H1 (cell line): ENCODE results near the gene TMEM107. TPM values are rescaled to one million over a fixed set of nuclear protein-coding genes. Genes with fewer than 3 reads are reported as not detected.

Experiments used
- CTCF ChIA-PET: fragments of 300-600 bp; sonication (Branson Sonifier 250); formaldehyde crosslinking; loops from one replicate; lab custom pipeline; 2021; ENCODE audit not compliant: partially characterized antibody; lab: Charles Lee
- POLR2A ChIA-PET: fragments of 300-600 bp; sonication (Branson Sonifier 250); formaldehyde crosslinking; loops from one replicate; lab custom pipeline; 2021; ENCODE audit warnings: inconsistent platforms; ENCODE audit not compliant: partially characterized antibody; lab: Charles Lee
- DNase-seq, 2 experiments: peaks; one replicate each; pipeline versions ENCODE4 v3.0.0 to v3.0.0-alpha.2; 2010 to 2022; ENCODE audit warnings: low spot score in 2 of 2, low read depth in 1 of 2, mixed read lengths in 1 of 2
- FAIRE-seq: peaks from 2 replicates; lab custom pipeline; 2011; peaks lifted over from hg19 to GRCh38; lab: Jason Lieb, UNC
- H2AFZ ChIP-seq: 2 replicates; pipeline ENCODE4 v1.8.1; 2012; ENCODE audit warnings: low read length, inconsistent platforms
- H2AK5ac ChIP-seq: 2 replicates; pipeline ENCODE4 v1.6.1; 2013; ENCODE audit warnings: low read depth, low read length
- H2BK120ac ChIP-seq: replicated peaks from 2 replicates; pipeline ENCODE3; 2013; ENCODE audit warnings: low read depth, low read length, inconsistent platforms
- H2BK12ac ChIP-seq: 2 replicates; pipeline ENCODE4 v1.6.1; 2013; ENCODE audit warnings: low read depth, low read length
- H2BK15ac ChIP-seq: 2 replicates; pipeline ENCODE4 v1.6.1; 2013; ENCODE audit warnings: low read length
- H2BK20ac ChIP-seq: 2 replicates; pipeline ENCODE4 v1.6.1; 2013; ENCODE audit warnings: low read length
- H2BK5ac ChIP-seq: 2 replicates; pipeline ENCODE4 v1.6.1; 2013; ENCODE audit warnings: low read depth, low read length
- H3K14ac ChIP-seq: 2 replicates; pipeline ENCODE4 v1.6.1; 2013; ENCODE audit warnings: inconsistent platforms; ENCODE audit not compliant: insufficient read length
- H3K18ac ChIP-seq: 2 replicates; pipeline ENCODE4 v1.6.1; 2013; ENCODE audit warnings: low read length; ENCODE audit errors: extremely low read depth
- H3K23ac ChIP-seq: 2 replicates; pipeline ENCODE4 v1.6.1; 2013; ENCODE audit warnings: inconsistent platforms; ENCODE audit not compliant: insufficient read length
- H3K23me2 ChIP-seq: 2 replicates; pipeline ENCODE4 v1.6.1; 2013; ENCODE audit warnings: low read depth, low read length
- H3K27ac ChIP-seq: 2 replicates; pipeline ENCODE4 v1.6.1; 2011; ENCODE audit warnings: low read depth, low read length, inconsistent platforms
- H3K27me3 ChIP-seq, 4 experiments: replicated peaks in 1 of 4; 1 replicate in 1 of 4; 2 replicates in 3 of 4; pipeline versions ENCODE4 v1.6.1 to v1.8.1; 2011 to 2013; ENCODE audit warnings: low read length in 3 of 4, mild to moderate bottlenecking in 3 of 4, inconsistent platforms in 2 of 4, mixed read lengths in 2 of 4, moderate library complexity in 1 of 4; ENCODE audit not compliant: control insufficient read depth in 3 of 4, insufficient read depth in 3 of 4; ENCODE audit errors: extremely low read depth in 1 of 4
- H3K36me3 ChIP-seq, 4 experiments: 2 replicates each; pipeline versions ENCODE4 v1.6.1 to v1.8.1; 2011 to 2013; ENCODE audit warnings: mild to moderate bottlenecking in 4 of 4, low read length in 3 of 4, moderate library complexity in 2 of 4, control low read depth in 1 of 4, inconsistent platforms in 1 of 4; ENCODE audit not compliant: insufficient read depth in 4 of 4, control insufficient read depth in 2 of 4
- H3K4ac ChIP-seq: replicated peaks from 2 replicates; pipeline ENCODE3; 2013; ENCODE audit warnings: low read length, low read depth, mixed read lengths, inconsistent platforms; ENCODE audit not compliant: insufficient read length
- H3K4me1 ChIP-seq, 4 experiments: replicated peaks in 1 of 4; 1 replicate in 1 of 4; 2 replicates in 3 of 4; pipeline versions ENCODE4 v1.6.1 to v1.8.1; 2011 to 2013; ENCODE audit warnings: low read length in 3 of 4, inconsistent platforms in 2 of 4, mixed read lengths in 1 of 4; ENCODE audit not compliant: insufficient read depth in 4 of 4, control insufficient read depth in 3 of 4
- H3K4me2 ChIP-seq, 2 experiments: 2 replicates each; pipeline versions ENCODE4 v1.6.1 to v1.8.1; 2011 to 2013; ENCODE audit warnings: low read depth in 2 of 2, low read length in 2 of 2, control low read depth in 1 of 2, inconsistent platforms in 1 of 2, mild to moderate bottlenecking in 1 of 2; ENCODE audit not compliant: insufficient read depth in 1 of 2
- H3K4me3 ChIP-seq, 4 experiments: fragments of 200-600, 300-600 bp in 1 of 4; sonication (generic), shearing (Covaris generic), sonication (Bioruptor Twin) in 1 of 4; 2 replicates each; pipeline versions ENCODE4 v1.5.1 to v1.8.1; 2011 to 2016; ENCODE audit warnings: low read length in 4 of 4, low read depth in 3 of 4, control low read depth in 2 of 4, inconsistent platforms in 2 of 4, mild to moderate bottlenecking in 2 of 4, mixed read lengths in 1 of 4, moderate library complexity in 1 of 4; ENCODE audit not compliant: insufficient read depth in 2 of 4; ENCODE audit errors: extremely low read depth in 1 of 4
- H3K56ac ChIP-seq: replicated peaks from 2 replicates; pipeline ENCODE3; 2013; ENCODE audit warnings: low read depth, mild to moderate bottlenecking, mixed read lengths, low read length, inconsistent platforms; ENCODE audit not compliant: insufficient read length
- H3K79me1 ChIP-seq: 2 replicates; pipeline ENCODE4 v1.6.1; 2013; ENCODE audit warnings: low read depth, low read length, control low read depth
- H3K79me2 ChIP-seq, 2 experiments: 2 replicates each; pipeline versions ENCODE4 v1.6.1 to v1.8.1; 2012 to 2013; ENCODE audit warnings: low read length in 2 of 2, mild to moderate bottlenecking in 2 of 2, inconsistent platforms in 1 of 2; ENCODE audit not compliant: insufficient read depth in 2 of 2, control insufficient read depth in 1 of 2
- H3K9ac ChIP-seq, 4 experiments: replicated peaks in 1 of 4; 1 replicate in 1 of 4; 2 replicates in 3 of 4; pipeline versions ENCODE4 v1.6.1 to v1.8.1; 2011 to 2013; ENCODE audit warnings: low read depth in 3 of 4, low read length in 3 of 4, control low read depth in 2 of 4, mild to moderate bottlenecking in 2 of 4, moderate library complexity in 2 of 4, inconsistent platforms in 1 of 4; ENCODE audit errors: extremely low read depth in 1 of 4
- H3K9me3 ChIP-seq, 2 experiments: 2 replicates each; pipeline versions ENCODE4 v1.6.1 to v1.8.1; 2012 to 2013; ENCODE audit warnings: mild to moderate bottlenecking in 2 of 2, moderate library complexity in 2 of 2, control low read depth in 1 of 2, inconsistent platforms in 1 of 2, low read depth in 1 of 2, low read length in 1 of 2, mixed read lengths in 1 of 2; ENCODE audit not compliant: insufficient read depth in 2 of 2
- H4K20me1 ChIP-seq, 2 experiments: replicated peaks in 1 of 2; 2 replicates each; pipeline versions ENCODE3 to v1.8.1; 2011 to 2013; ENCODE audit warnings: inconsistent platforms in 2 of 2, low read length in 2 of 2, mild to moderate bottlenecking in 1 of 2; ENCODE audit not compliant: insufficient read depth in 2 of 2, control insufficient read depth in 1 of 2
- H4K5ac ChIP-seq: 2 replicates; pipeline ENCODE4 v1.6.1; 2013; ENCODE audit warnings: low read length, low read depth, mixed read lengths, inconsistent platforms; ENCODE audit not compliant: insufficient read length
- H4K8ac ChIP-seq: 2 replicates; pipeline ENCODE4 v1.8.0; 2013; ENCODE audit warnings: mild to moderate bottlenecking, moderate library complexity, low read length, inconsistent platforms; ENCODE audit not compliant: insufficient read depth; ENCODE audit errors: extremely low read depth
- H4K91ac ChIP-seq: replicated peaks from 2 replicates; pipeline ENCODE3; 2013; ENCODE audit warnings: low read length, mixed read lengths, inconsistent platforms; ENCODE audit not compliant: insufficient read length
- RFX5 ChIP-seq: IDR thresholded peaks from 2 replicates; pipeline ENCODE4 v1.6.1; 2011; ENCODE audit warnings: low read depth, low read length, improper control_type of control experiment, borderline replicate concordance
- SUZ12 ChIP-seq: fragments of 200-600 bp; sonication (generic); IDR thresholded peaks from 2 replicates; pipeline ENCODE4 v1.6.1; 2012; ENCODE audit warnings: mild to moderate bottlenecking, inconsistent platforms, low read length, moderate library complexity, mixed read lengths
- TAF1 ChIP-seq: IDR thresholded peaks from 2 replicates; pipeline ENCODE4 v1.6.1; 2011; ENCODE audit warnings: mild to moderate bottlenecking, low read depth, low read length
- WGBS, 2 experiments: shearing (Covaris generic) in 1 of 2; methylation state at CpG; one replicate each; pipeline versions ENCODE4 v1.1.6 to v1.1.7; 2013 to 2015; ENCODE audit warnings: low lambda C conversion rate in 2 of 2, mixed read lengths in 2 of 2, inconsistent platforms in 1 of 2, low coverage in 1 of 2, missing lambda C conversion rate in 1 of 2; ENCODE audit not compliant: insufficient replicate concordance in 2 of 2, insufficient coverage in 1 of 2, insufficient read length in 1 of 2; ENCODE audit errors: extremely low coverage in 1 of 2, missing lambda C conversion rate in 1 of 2; 5-methylcytosine and 5-hydroxymethylcytosine counted together
- polyA plus RNA-seq, 7 experiments: library from polyadenylated mRNA; depleted of rRNA in 3 of 7; stranded (reverse) in 5 of 7; unstranded in 2 of 7; fragments of >200 nt in 5 of 7; fragments of 200-250 nt in 2 of 7; gene quantifications; 1 replicate in 5 of 7; 2 replicates in 1 of 7; 4 replicates in 1 of 7; pipeline versions ENCODE4 v1.2.1 to v1.2.3, GENCODE V29; 2011 to 2013; ENCODE audit warnings: missing spikeins in 2 of 7, mixed read lengths in 2 of 7
- total RNA-seq: library from RNA; stranded (reverse); fragmentation: NEBNext Ultra II Directional; extraction: Animal tissue kit (Norgen Biotek cat#: 25700); gene quantifications from 2 replicates; pipeline ENCODE4 v1.2.1, GENCODE V29; 2021

The TMEM107 gene
- total and polyA plus RNA-seq, 2 of the 8 experiments (the other 6 are each of a cell fraction or from before 2014, with no cell fraction given): 17.3 to 21.5 TPM

- Histone ChIP-seq H4K20me1 (peaks cover 2 to 6% of the 10 kb centered on the region in 2 experiments), H3K14ac (no peak overlapping the region), H3K23ac (no peak overlapping the region), H2BK15ac (no peak overlapping the region; the same call in 1 of the 2 replicates), H3K27me3 (peaks cover 2 to 17% (median 11%) of the 10 kb centered on the region in 4 experiments), H4K91ac (no peak overlapping the region), H3K4ac (no peak overlapping the region), H4K5ac (no peak overlapping the region), H3K4me2 (peak overlapping the region; percentile 86 to 96), H3K9me3 (no peaks in the 10 kb centered on the region), H3K79me2 (no peaks in the 10 kb centered on the region)
- no peak for TF ChIP-seq RFX5
- no peak for TF ChIP-seq TAF1
- no peak for TF ChIP-seq SUZ12
- TF ChIP-seq, all 59 proteins: peak for 0
- Histone ChIP-seq H2BK12ac (no peak overlapping the region), H2BK20ac (no peak overlapping the region), H3K4me3 (peak overlapping the region; percentile 59 to 89 (median 78)), H3K27ac (no peak overlapping the region), H2AK5ac (no peak overlapping the region), H2BK5ac (peak overlapping the region; percentile 37; the same call in 1 of the 2 replicates), H2AFZ (no peak overlapping the region), H3K36me3 (no peaks in the 10 kb centered on the region), H4K8ac (no peak overlapping the region; the same call in none of the 2 replicates), H3K9ac (peak overlapping the region in 3 of 4 experiments; percentile 13 to 66 (median 25); a peak in 4 of 7 replicates), H3K4me1 (peaks cover 4 to 21% (median 10%) of the 10 kb centered on the region in 4 experiments; a peak in 6 of 7 replicates), H3K79me1 (no peaks in the 10 kb centered on the region), H3K23me2 (peaks cover 17% of the 10 kb centered on the region), H3K18ac (no peak overlapping the region), H3K56ac (no peak overlapping the region), H2BK120ac (no peak overlapping the region)
- ChIA-PET CTCF (interaction anchor here (0.9 to 3.7 kb wide), 11 partner anchors 10 to 110 kb away, joined by 3 to 26 read pairs (median 5); partner anchors contain the start of gene PFAS), POLR2A (interaction anchor here (1.2 to 19.9 kb wide), 8 partner anchors 13 to 61 kb away, joined by 3 to 373 read pairs (median 12); partner anchors contain the start of genes AURKB and TMEM107)
- DNase-seq (peak in 1 of 2 experiments; percentile 54), FAIRE-seq (no peak)
- WGBS, 2 experiments: 9% methylated on average over 53 of the region's 67 CpGs; no CpG with 5 or more reads in 1 of the 2 experiments
These were observed 13.0 kb upstream of the TMEM107 start for GRCh38 chr17:8189041-8189710.
